B cell (primary cell): ENCODE results near the gene SEC14L1. TPM values are rescaled to one million over a fixed set of nuclear protein-coding genes. Genes with fewer than 3 reads are reported as not detected.

Experiments
- ATAC-seq: fragments of 200-7000 bp; cut with Tn5 transposase; one replicate; pipeline ENCODE4 v1.10.0; 2021; ENCODE audit warnings: low read depth, mild to moderate bottlenecking, moderate number of reproducible peaks, moderate library complexity
- CTCF ChIA-PET: fragments of 350-600 bp; sonication (Branson Sonifier 250); formaldehyde crosslinking; loops from one replicate; lab custom pipeline; 2021; ENCODE audit warnings: antibody characterized with exemption, inconsistent platforms; lab: Charles Lee
- POLR2A ChIA-PET: fragments of 350-600 bp; sonication (Branson Sonifier 250); formaldehyde crosslinking; loops from one replicate; lab custom pipeline; 2021; ENCODE audit warnings: antibody characterized with exemption; lab: Charles Lee
- DNase-seq: peaks from one replicate; pipeline ENCODE4 v3.0.0; 2013
- H2AFZ ChIP-seq: 2 replicates; pipeline ENCODE4 v1.6.1; 2012; ENCODE audit warnings: mild to moderate bottlenecking, low read depth, low read length; ENCODE audit not compliant: insufficient read depth, poor library complexity, severe bottlenecking
- H3K27ac ChIP-seq, 2 donors: 1 replicate in 1 of 2; 2 replicates in 1 of 2; pipeline ENCODE4 v1.5.1; 2012 to 2013; ENCODE audit warnings: low read length in 2 of 2, mild to moderate bottlenecking in 2 of 2, moderate library complexity in 1 of 2
- H3K27me3 ChIP-seq, 4 experiments: fragments of 200-600 bp in 1 of 4; sonication (generic) in 1 of 4; replicated peaks in 1 of 4; 1 replicate in 2 of 4; 2 replicates in 2 of 4; pipeline versions ENCODE4 v1.6.1 to v1.7.0; 2013 to 2016; ENCODE audit warnings: low read length in 3 of 4, mild to moderate bottlenecking in 2 of 4, mixed read lengths in 1 of 4, moderate library complexity in 1 of 4; ENCODE audit not compliant: insufficient read depth in 4 of 4, control insufficient read depth in 3 of 4; ENCODE audit errors: control extremely low read depth in 1 of 4
- H3K36me3 ChIP-seq, 2 experiments: replicated peaks in 1 of 2; 1 replicate in 1 of 2; 2 replicates in 1 of 2; pipeline versions ENCODE4 v1.6.1 to v1.7.1; 2013; ENCODE audit warnings: low read length in 1 of 2; ENCODE audit not compliant: insufficient read depth in 2 of 2, control insufficient read depth in 1 of 2; ENCODE audit errors: control extremely low read depth in 1 of 2, extremely low read depth in 1 of 2
- H3K4me1 ChIP-seq, 2 donors: fragments of 200-600 bp in 1 of 2; sonication (generic) in 1 of 2; 1 replicate in 1 of 2; 2 replicates in 1 of 2; pipeline versions ENCODE4 v1.5.1 to v1.6.1; 2013 to 2017; ENCODE audit warnings: low read length in 2 of 2; ENCODE audit not compliant: control insufficient read depth in 2 of 2, insufficient read depth in 2 of 2
- H3K4me2 ChIP-seq: replicated peaks from 2 replicates; pipeline ENCODE3; 2012; ENCODE audit warnings: mild to moderate bottlenecking, low read depth, low read length; ENCODE audit not compliant: poor library complexity, severe bottlenecking
- H3K4me3 ChIP-seq, 5 experiments: fragments of 200-600 bp in 1 of 5; sonication (generic) in 1 of 5; 1 replicate in 3 of 5; 2 replicates in 2 of 5; pipeline versions ENCODE4 v1.5.1 to v1.7.0; 2011 to 2016; ENCODE audit warnings: low read length in 4 of 5, mild to moderate bottlenecking in 4 of 5, low read depth in 2 of 5, control low read depth in 1 of 5, moderate library complexity in 1 of 5; ENCODE audit not compliant: insufficient read depth in 1 of 5; ENCODE audit errors: control extremely low read depth in 1 of 5, extremely low read depth in 1 of 5
- H3K79me2 ChIP-seq: fragments of 200-600 bp; sonication (generic); one replicate; pipeline ENCODE4 v1.6.0; 2016; ENCODE audit warnings: low read length; ENCODE audit not compliant: control insufficient read depth, insufficient read depth
- H3K9ac ChIP-seq: fragments of 200-600 bp; sonication (generic); 2 replicates; pipeline ENCODE4 v1.6.1; 2017; ENCODE audit warnings: mild to moderate bottlenecking, low read length, moderate library complexity
- H3K9me3 ChIP-seq, 3 donors: one replicate each; pipeline versions ENCODE4 v1.6.1 to v1.7.1; 2013; ENCODE audit warnings: low read length in 2 of 3; ENCODE audit not compliant: control insufficient read depth in 2 of 3, insufficient read depth in 1 of 3; ENCODE audit errors: control extremely low read depth in 1 of 3
- H4K20me1 ChIP-seq: 2 replicates; pipeline ENCODE4 v1.6.0; 2012; ENCODE audit warnings: mild to moderate bottlenecking, low read length; ENCODE audit not compliant: insufficient read depth, control insufficient read depth, poor library complexity, severe bottlenecking
- H3K27ac Mint-ChIP-seq: one replicate; pipeline ENCODE4 v1.8.0; 2021; ENCODE audit warnings: mixed read lengths
- H3K27me3 Mint-ChIP-seq: one replicate; pipeline ENCODE4 v1.8.0; 2021; ENCODE audit warnings: mixed read lengths
- H3K4me1 Mint-ChIP-seq: one replicate; pipeline ENCODE4 v1.8.0; 2021; ENCODE audit warnings: mixed read lengths
- H3K4me3 Mint-ChIP-seq: one replicate; pipeline ENCODE4 v1.8.0; 2021; ENCODE audit warnings: mixed read lengths
- H3K9me3 Mint-ChIP-seq: one replicate; pipeline ENCODE4 v1.8.0; 2022; ENCODE audit warnings: mixed read lengths; ENCODE audit not compliant: insufficient read depth
- CTCF ChIP-seq: fragments of 200-600 bp; IDR thresholded peaks from one replicate; pipeline ENCODE4 v1.8.0; 2022; ENCODE audit warnings: antibody characterized with exemption, mild to moderate bottlenecking
- EZH2 ChIP-seq: IDR thresholded peaks from 2 replicates; pipeline ENCODE4 v1.6.1; 2012; ENCODE audit warnings: borderline replicate concordance, low read depth, mild to moderate bottlenecking, moderate library complexity, low read length; ENCODE audit not compliant: insufficient read depth, poor library complexity, severe bottlenecking
- WGBS: methylation state at CpG from one replicate; pipeline ENCODE4 v1.1.5; 2013; ENCODE audit warnings: missing lambda C conversion rate; ENCODE audit not compliant: insufficient coverage; 5-methylcytosine and 5-hydroxymethylcytosine counted together
- intact Hi-C: fragments of 100-400 bp; cut with micrococcal nuclease; formaldehyde crosslinking; loops from one replicate; pipeline ENCODE4 v1.10.0; 2022
- polyA plus RNA-seq: library from polyadenylated mRNA; depleted of rRNA; stranded (reverse); fragments of >200 nt; gene quantifications from 2 replicates; pipeline ENCODE4 v1.2.3, GENCODE V29; 2012
- total RNA-seq, 2 donors: library from RNA; stranded (reverse); fragments of 120-200 nt in 1 of 2; gene quantifications; 1 replicate in 1 of 2; 2 replicates in 1 of 2; pipeline versions ENCODE4 v1.2.3 to v1.2.4, GENCODE V29; 2013 to 2022

The SEC14L1 gene
- total and polyA plus RNA-seq, 2 donors (not counting 1 experiment from before 2014, with no cell fraction given), result 37.7 to 103 TPM

DNA sequence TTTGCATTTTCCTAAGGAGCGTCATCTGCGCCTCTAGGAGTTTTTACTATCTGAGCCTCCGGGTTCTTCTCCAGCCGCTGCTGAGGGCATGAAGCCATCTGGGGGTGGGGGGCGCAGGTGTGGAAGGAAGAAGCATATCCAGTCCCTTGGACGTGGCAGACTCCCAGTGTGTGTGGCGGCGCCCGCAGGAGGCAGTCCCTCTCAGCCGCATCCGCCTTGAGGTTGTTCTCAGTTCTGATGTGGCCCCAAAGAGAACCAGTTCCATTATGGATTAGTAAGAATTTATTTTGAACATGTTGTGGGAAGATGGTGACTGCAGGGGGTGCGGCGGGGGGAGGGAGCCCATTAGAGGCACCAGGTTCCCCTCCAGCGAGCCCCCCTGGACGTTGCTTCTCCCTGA, 100.2 kb downstream of the SEC14L1 start:
- Histone ChIP-seq H3K9ac (no peak overlapping the region), H3K4me2 (no peak overlapping the region), H2AFZ (no peak overlapping the region), H3K27ac (no peak overlapping the region), H3K9me3 (peaks cover 0 to 16% (median 2%) of the 10 kb centered on the region in 3 donors), H3K79me2 (no peaks in the 10 kb centered on the region), H3K36me3 (no peaks in the 10 kb centered on the region), H4K20me1 (no peaks in the 10 kb centered on the region), H3K4me1 (peaks cover 0 to under 1% of the 10 kb centered on the region in 2 donors), H3K27me3 (peaks cover 0 to 2% (median under 1%) of the 10 kb centered on the region in 4 experiments), H3K4me3 (no peak overlapping the region)
- CTCF ChIA-PET, result interaction anchor here (2.2 kb wide), 1 partner anchor 153 kb away, joined by 9 read pairs; no protein-coding TSS in a partner anchor
- TF ChIP-seq EZH2 (no peak), CTCF (no peak)
- Mint-ChIP-seq H3K9me3 (peaks cover 3% of the 10 kb centered on the region), H3K27me3 (peaks cover 8% of the 10 kb centered on the region), H3K27ac (no peak overlapping the region), H3K4me3 (no peak overlapping the region), H3K4me1 (peaks cover 7% of the 10 kb centered on the region)
- intact Hi-C loops, result no loop called here
- POLR2A ChIA-PET, result no interaction called here
- 98% methylated on average over 15 of the region's 15 CpGs for WGBS
- ATAC-seq (no peak), DNase-seq (no peak)

DNA sequence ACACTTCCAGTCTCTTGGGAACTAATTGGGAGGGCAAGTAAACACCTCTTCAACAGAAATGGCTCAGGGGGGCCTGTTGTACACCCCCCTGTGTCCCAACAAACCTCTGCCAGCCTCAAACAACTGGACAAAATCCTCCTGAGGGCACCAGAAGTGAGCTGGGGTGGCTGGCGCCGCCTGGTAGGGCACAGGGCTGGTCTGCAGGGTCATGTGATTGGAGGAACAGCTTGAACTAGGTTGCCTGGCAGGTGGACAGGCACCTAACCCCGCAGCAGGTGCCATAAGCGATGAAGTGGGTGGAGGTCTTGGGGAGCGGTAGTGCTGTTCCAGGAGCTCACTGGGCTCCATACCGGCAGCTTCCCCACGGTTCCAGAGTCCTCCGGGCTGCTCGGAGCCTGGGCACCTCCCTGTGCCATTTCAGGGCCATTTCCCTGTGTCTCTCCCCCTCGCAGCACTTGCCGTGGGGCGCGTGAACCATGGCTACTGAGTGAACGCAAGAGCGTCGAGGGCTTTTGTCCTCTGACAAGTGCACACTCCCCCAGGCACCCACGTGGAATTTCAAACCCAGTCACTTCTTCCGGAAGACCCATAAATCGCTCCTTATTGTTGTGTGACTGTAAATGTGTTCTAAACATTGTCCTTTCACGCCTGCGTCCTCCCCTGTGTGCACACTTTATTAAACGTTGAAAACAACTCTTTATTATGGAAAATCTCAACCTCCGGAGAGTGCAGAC, 101.5 kb downstream of the SEC14L1 start:
- ATAC-seq (no peak), DNase-seq (no peak)
- ChIA-PET CTCF (interaction anchor here (2.2 kb wide), 1 partner anchor 155 kb away, joined by 9 read pairs; no protein-coding TSS in a partner anchor), POLR2A (no interaction called here)
- Histone ChIP-seq H3K27ac (no peak overlapping the region), H2AFZ (no peak overlapping the region), H3K4me2 (no peak overlapping the region), H3K79me2 (no peaks in the 10 kb centered on the region), H3K4me3 (no peak overlapping the region), H3K9me3 (peaks cover 0 to 6% (median 2%) of the 10 kb centered on the region in 3 donors), H4K20me1 (no peaks in the 10 kb centered on the region), H3K4me1 (peaks cover 7 to 9% of the 10 kb centered on the region in 2 donors), H3K9ac (no peak overlapping the region), H3K27me3 (peaks cover 0 to 5% (median 1%) of the 10 kb centered on the region in 4 experiments), H3K36me3 (no peaks in the 10 kb centered on the region)
- Mint-ChIP-seq H3K27me3 (peaks cover 13% of the 10 kb centered on the region), H3K4me3 (no peak overlapping the region), H3K4me1 (peaks cover 11% of the 10 kb centered on the region), H3K9me3 (peaks cover 1% of the 10 kb centered on the region), H3K27ac (no peak overlapping the region)
- intact Hi-C loops, result no loop called here
- 90% methylated on average over 19 of the region's 23 CpGs for WGBS
- TF ChIP-seq CTCF (no peak), EZH2 (no peak)
